Endothelial cell of umbilical vein (primary cell): ENCODE measurements around the gene SUMF1.

Experiments used
- CTCF ChIP-seq, 2 donors: IDR thresholded peaks; 1 replicate in 1 of 2; 2 replicates in 1 of 2; pipeline ENCODE4 v1.5.1; 2011; ENCODE audit warnings: low read length in 2 of 2, mild to moderate bottlenecking in 2 of 2, moderate library complexity in 2 of 2, control low read depth in 1 of 2, inconsistent platforms in 1 of 2, low read depth in 1 of 2; ENCODE audit not compliant: insufficient read depth in 1 of 2; ENCODE audit errors: extremely low read depth in 1 of 2
- POLR2A ChIP-seq: IDR thresholded peaks from 2 replicates; pipeline ENCODE4 v1.6.1; 2012; ENCODE audit warnings: low read depth, mild to moderate bottlenecking, control low read depth, low read length
- POLR2AphosphoS5 ChIP-seq: IDR thresholded peaks from 2 replicates; pipeline ENCODE4 v1.6.1; 2012; ENCODE audit warnings: low read depth, mild to moderate bottlenecking, control low read depth, low read length, moderate library complexity; ENCODE audit not compliant: insufficient read depth

GRCh38 chr3:4376499-4376898 lies 90.6 kb downstream of the SUMF1 start:
- TF ChIP-seq CTCF (IDR thresholded peaks at IDR 0.05; ENCODE audit: extremely low read depth in 1 of 2, insufficient read depth in 1 of 2, low read depth in 1 of 2, low read length in 2 of 2) (no peak), POLR2A (no peak), POLR2AphosphoS5 (no peak)
